Mononuclear cell (primary cell): ENCODE measurements around the gene DTX3L. TPM values are rescaled to one million over a fixed set of nuclear protein-coding genes. Genes with fewer than 3 reads are reported as not detected.

Source experiments
- H3K27me3 ChIP-seq: 2 replicates; pipeline ENCODE4 v1.6.0; 2011; ENCODE audit warnings: low read length, control low read depth; ENCODE audit not compliant: insufficient read depth
- H3K4me1 ChIP-seq: 2 replicates; pipeline ENCODE4 v1.5.1; 2011; ENCODE audit warnings: mild to moderate bottlenecking, low read length, control low read depth; ENCODE audit not compliant: insufficient read depth
- H3K4me3 ChIP-seq: 2 replicates; pipeline ENCODE4 v1.5.1; 2011; ENCODE audit warnings: mild to moderate bottlenecking, low read length, moderate library complexity
- H3K9me3 ChIP-seq: 2 replicates; pipeline ENCODE4 v1.5.1; 2011; ENCODE audit warnings: low read depth, mild to moderate bottlenecking, control low read depth, low read length
- total RNA-seq: library from RNA; depleted of rRNA; stranded (reverse); fragments of >200 nt; gene quantifications from one replicate; pipeline ENCODE4 v1.2.3, GENCODE V29; 2012

Gene DTX3L
- 26.7 TPM for total RNA-seq

DNA sequence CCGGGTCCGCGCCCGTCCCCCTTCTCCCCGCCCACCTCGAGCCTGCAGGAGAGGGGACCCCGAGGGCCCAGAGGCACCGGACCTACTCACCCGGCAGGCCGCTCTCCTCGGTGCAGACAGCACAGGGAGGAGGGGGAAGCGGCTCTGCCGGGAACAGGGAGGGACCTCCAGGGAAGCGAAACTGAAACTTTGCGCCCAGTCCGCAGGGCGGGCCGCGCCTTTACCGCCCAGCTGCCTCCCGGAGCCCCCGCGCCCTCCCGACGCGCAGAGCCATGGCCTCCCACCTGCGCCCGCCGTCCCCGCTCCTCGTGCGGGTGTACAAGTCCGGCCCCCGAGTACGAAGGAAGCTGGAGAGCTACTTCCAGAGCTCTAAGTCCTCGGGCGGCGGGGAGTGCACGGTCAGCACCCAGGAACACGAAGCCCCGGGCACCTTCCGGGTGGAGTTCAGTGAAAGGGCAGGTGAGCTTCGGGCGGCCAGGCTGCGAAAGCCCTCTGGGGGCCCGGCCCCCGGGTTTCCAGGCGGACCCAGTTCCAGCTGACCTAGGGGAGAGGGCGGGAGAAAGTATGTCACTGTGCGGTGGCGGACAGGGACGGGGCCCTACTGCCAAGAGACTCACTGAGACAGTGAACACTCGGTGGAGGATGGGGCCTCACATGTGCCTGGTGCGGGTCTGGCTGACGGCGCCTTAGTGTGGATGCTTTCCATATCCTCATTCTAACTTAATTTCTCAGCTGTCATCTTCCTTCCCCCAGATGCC is at the start of gene DTX3L, which contains the start of gene PARP9:
Gene DTX3L, plus strand, starts transcription at position 184 of the 758 bp plus-strand sequence. Its CDS starts 89 bp downstream, at position 273.
Gene PARP9, minus strand, starts transcription at position 146 of the 758 bp plus-strand sequence. CDS start 4,680 bp downstream, outside the sequence.
- Histone ChIP-seq H3K4me1 (peaks cover 65% of the 10 kb centered on the region), H3K9me3 (no peaks in the 10 kb centered on the region), H3K4me3 (peak within 1 kb of the TSS; percentile 88), H3K27me3 (no peaks in the 10 kb centered on the region)

DNA sequence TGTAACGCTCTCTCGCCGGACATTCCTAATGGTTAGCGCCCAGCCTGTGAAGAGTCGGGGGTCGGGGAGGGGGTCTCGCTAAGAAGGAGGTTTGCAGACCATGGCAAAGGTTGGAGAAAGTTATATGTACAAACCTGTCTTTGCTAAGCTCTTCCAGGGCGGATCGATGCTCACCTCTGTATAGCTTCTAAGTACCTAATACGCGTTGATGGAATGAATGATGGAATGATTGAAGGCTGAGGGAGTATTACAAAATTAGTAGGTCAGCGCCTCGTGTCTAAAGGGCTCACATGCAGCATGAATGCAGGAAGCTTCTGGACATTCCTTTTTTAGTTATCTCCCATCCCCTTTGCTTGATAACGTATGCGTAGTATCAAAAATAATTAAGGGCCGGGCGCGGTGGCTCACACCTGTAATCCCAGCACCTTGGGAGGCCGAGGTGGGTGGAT is 49.1 kb upstream of the DTX3L start:
- H3K27me3 ChIP-seq: no peaks in the 10 kb centered on the region
- H3K4me1 ChIP-seq: peaks cover 23% of the 10 kb centered on the region
- H3K4me3 ChIP-seq: peak overlapping the region; percentile 79
- no peaks in the 10 kb centered on the region for H3K9me3 ChIP-seq

DNA sequence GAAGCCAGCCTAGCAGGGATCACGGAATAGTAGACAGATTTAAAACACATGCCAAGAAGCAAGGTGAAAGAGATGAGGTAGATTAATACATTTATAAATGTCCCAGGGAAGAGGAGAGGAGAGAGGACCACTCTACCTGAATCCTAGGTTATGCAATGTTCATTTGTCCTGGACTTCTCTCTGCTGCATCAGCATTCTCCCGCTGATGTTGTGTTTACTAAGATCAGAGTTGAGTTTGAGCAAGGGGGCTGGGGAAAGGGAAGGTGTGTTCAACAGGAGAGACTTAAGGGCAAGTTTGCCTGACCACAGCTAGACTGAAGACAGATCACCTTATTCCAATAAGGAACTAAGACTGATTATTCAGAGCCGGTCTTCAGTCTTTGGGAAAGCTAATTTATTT is 48.3 kb upstream of the DTX3L start:
- H3K27me3 ChIP-seq: no peaks in the 10 kb centered on the region
- no peaks in the 10 kb centered on the region for H3K9me3 ChIP-seq
- no peak overlapping the region for H3K4me3 ChIP-seq
- peaks cover 21% of the 10 kb centered on the region for H3K4me1 ChIP-seq

DNA sequence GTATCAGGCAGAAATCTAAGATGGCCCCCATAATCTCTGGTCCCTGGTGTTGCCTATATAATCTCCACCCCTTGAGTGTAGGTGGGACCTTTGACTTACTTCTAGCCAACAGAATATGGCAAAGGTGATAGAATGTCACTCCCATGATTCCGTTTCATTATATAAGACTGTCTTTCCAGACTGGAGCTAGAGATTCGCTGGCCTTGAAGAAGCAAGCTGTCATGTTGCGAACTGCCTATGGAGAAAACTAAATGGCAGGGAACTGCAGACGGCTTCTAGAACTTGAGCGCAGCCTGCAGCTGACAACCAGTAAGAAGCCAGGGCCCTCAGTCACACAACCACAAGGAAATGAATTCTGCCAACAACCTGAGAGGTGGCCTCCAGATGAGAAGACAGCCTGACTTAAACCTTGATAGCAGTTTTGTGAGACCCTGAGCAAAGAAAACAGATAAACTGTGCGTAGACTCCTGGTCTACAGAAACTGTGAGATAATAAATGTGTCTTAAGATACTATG is 47.2 kb upstream of the DTX3L start:
- H3K9me3 ChIP-seq: no peaks in the 10 kb centered on the region

DNA sequence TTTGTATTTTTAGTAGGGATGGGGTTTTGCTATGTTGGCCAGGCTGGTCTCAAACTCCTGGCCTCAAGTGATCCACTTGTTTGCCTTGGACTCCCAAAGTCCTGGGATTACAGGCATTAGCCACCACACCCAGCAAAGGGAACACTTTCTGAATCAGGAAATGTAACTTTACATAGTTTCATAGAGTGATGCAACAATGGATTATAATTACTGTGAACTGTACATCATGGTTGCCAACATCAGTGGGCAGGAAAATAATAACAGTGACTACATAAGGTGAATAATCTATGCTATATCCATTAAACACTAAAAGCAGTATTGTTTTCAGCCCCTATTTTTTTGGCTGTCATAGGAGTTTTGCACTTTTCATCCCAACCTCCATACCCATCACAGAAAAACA is 44.4 kb upstream of the DTX3L start:
- peaks cover 5% of the 10 kb centered on the region for H3K4me1 ChIP-seq
- H3K27me3 ChIP-seq: no peaks in the 10 kb centered on the region
- no peaks in the 10 kb centered on the region for H3K9me3 ChIP-seq
- no peak overlapping the region for H3K4me3 ChIP-seq

More for the DNA sequence above, 47.2 kb upstream of the DTX3L start:
- Histone ChIP-seq H3K4me3 (no peak overlapping the region), H3K27me3 (no peaks in the 10 kb centered on the region), H3K4me1 (peaks cover 18% of the 10 kb centered on the region)

DNA sequence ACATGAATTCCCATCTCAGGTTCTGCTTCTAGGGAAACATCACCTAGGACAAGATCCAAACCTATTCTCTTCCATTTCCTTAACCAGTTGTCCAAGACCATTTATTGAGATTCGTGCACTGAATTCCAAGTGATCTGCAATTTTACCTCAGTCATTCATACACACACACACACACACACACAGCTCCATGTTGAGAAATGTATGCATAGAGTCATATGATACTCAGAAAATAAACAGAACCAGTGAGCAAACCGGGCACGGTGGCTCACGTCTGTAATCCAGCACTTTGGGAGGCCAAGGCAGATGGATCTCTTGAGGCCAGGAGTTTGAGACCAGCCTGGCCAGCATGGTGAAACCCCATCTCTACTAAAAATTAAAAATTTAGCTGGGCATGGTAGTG is 43.3 kb upstream of the DTX3L start:
- H3K4me1 ChIP-seq: no peaks in the 10 kb centered on the region

DNA sequence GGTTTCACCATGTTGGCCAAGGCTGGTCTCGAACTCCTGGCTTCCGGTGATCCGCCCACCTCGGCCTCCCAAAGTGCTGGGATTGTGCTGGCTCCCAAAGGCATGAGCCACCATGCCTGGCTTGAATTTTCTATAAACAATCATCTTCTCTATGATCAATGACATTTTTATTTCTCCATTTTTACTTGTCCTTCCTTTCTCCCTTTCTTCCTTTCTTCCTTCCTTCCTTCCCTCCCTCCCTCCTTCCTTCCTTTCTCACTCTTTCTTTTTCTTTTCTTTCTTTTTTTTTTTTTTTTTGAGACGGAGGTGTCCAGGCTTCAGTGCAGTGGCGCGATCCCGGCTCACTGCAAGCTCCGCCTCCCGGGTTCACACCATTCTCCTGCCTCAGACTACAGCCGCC is 40.8 kb upstream of the DTX3L start:
- Histone ChIP-seq H3K4me1 (no peaks in the 10 kb centered on the region), H3K27me3 (no peaks in the 10 kb centered on the region), H3K9me3 (no peaks in the 10 kb centered on the region), H3K4me3 (no peak overlapping the region)

More for the DNA sequence above, 43.3 kb upstream of the DTX3L start:
- H3K9me3 ChIP-seq: no peaks in the 10 kb centered on the region
- no peak overlapping the region for H3K4me3 ChIP-seq
- no peaks in the 10 kb centered on the region for H3K27me3 ChIP-seq

DNA sequence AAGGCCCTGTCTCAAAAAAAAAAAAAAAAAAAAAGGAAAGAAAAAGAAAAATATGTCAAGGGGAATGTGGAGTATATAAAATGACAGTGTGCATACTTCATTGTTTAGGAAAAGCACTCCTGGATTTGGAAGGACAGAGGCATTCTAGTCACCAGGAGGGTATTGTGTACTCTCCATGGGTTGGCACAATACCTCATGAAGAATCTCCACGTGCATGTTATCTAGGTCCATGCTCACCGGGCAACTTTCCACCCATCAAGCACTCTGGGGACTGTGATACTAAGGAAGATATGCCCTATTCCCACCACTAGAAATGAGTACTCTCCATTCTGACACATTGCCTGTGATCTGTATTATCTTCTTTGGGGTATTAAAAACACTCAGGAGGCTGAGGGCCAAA is 34.0 kb upstream of the DTX3L start:
- no peak overlapping the region for H3K4me3 ChIP-seq
- no peaks in the 10 kb centered on the region for H3K9me3 ChIP-seq
- H3K4me1 ChIP-seq: no peaks in the 10 kb centered on the region
- H3K27me3 ChIP-seq: no peaks in the 10 kb centered on the region

DNA sequence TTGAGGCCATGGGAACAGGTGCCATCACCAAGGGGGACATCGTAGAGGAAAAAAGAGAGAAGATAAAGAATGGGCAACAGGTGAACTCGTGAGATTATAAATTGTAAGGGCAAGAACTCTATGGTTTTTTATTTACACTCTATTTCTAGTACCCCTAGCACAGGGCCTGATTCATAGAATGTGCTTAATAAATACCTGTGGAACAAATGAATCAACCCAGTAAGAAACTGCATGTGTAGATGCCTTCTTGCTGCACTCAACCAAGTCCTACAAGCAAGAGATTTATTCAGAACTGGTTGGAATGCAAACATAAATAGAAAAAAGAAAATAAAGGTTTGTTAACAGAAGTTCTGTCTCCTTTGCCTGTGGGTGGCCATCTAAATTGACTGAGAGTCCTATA is 30.7 kb upstream of the DTX3L start:
- Histone ChIP-seq H3K4me3 (no peak overlapping the region), H3K9me3 (no peaks in the 10 kb centered on the region), H3K4me1 (peaks cover 10% of the 10 kb centered on the region), H3K27me3 (no peaks in the 10 kb centered on the region)

DNA sequence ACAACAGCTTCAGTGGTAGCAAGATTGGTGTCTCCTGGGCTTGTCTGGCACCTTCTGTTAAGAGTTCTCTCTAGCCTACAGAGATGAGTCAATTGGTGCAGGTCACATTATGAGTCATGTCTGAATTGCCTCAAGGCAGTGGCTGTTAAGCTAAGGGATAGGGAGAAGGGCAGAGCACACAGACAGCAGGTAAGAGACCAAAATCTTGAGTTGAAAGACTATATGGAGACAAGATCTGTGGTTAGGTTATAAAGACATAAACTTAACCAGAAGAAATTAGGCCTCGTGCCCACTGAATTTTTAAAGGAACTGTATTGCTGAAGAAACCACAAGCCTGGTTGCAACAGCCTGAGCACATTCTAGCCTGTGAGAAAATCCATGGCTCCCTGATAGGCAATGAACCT is 30.2 kb upstream of the DTX3L start:
- H3K27me3 ChIP-seq: no peaks in the 10 kb centered on the region
- H3K4me3 ChIP-seq: no peak overlapping the region
- H3K9me3 ChIP-seq: no peaks in the 10 kb centered on the region
- peaks cover 11% of the 10 kb centered on the region for H3K4me1 ChIP-seq

DNA sequence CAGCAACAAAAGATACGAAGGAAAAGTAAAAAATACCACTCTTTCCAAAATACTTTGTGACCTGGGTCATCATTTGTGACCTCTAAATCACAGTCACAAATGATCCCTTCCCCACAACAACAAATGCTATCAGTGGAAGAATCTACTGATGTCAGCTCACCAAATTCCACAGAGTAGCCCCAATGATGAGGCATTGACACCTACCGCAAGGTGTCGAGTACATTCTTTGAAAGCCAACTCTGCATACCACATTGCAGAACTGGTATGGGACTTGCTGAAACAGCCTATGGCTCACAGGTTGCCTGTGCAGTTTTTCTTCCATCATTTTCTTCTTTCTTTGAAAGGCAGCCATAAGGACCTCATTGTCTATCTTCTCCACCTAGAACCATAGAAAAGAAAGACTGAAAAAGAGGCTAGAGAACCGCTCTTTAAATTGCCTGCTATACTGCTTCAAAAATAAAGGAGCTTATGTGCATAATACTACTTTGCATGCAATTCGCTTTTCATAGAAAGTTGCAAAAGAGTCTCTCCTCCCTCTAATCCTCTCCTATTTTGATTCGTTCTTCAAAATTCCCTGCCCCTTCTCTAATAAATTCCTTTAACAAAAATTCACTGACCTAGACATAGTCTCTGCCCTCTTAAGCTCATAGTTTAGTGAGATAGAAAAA is 28.0 kb upstream of the DTX3L start:
- H3K4me1 ChIP-seq: peaks cover 15% of the 10 kb centered on the region
- H3K27me3 ChIP-seq: no peaks in the 10 kb centered on the region
- H3K4me3 ChIP-seq: no peak overlapping the region
- H3K9me3 ChIP-seq: no peaks in the 10 kb centered on the region

DNA sequence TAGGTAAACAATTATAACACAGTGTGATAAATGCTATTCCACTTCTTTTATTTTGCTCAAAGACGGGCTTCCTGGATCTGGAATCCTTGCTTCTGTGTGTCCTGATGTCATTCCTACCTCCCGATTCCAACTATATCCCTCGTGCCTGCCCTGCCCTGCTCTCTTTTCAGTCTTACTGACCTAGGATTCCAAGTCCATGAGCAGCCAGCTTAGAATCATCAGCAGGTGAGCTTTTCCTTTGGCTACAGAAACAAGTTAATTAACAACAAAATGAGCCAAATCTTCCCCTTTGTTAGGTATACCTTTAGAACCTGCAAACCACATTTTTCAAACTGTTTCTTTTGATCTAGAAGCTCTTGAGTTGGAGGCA is 27.5 kb upstream of the DTX3L start:
- peaks cover 15% of the 10 kb centered on the region for H3K4me1 ChIP-seq
- H3K4me3 ChIP-seq: no peak overlapping the region
- H3K9me3 ChIP-seq: no peaks in the 10 kb centered on the region
- no peaks in the 10 kb centered on the region for H3K27me3 ChIP-seq

DNA sequence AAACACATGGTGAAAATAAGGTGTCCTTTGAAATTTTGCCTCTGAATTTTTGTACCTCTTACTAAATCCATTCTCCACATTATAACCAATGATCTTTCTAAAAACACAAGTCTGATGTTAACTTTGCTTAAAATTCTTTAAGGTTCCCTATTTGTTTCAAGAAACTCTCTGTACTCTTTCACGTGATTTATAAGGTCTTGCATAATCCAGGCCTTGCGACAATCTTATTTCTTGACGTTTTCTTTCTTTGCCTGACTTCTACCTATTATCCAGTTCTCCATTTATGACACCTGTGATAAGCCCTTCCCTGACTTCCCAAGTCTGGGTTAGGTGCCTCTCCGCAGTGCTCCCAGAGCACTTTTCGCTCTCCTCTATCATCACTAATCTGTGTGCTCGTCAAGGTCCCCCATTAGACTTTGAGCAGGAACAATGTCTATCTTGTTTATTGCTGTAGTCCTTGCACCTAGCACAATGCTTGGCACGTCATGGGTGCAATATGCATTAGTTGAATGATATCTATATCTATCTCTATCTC is 25.1 kb upstream of the DTX3L start:
- Histone ChIP-seq H3K9me3 (no peaks in the 10 kb centered on the region), H3K4me1 (peaks cover 15% of the 10 kb centered on the region), H3K27me3 (no peaks in the 10 kb centered on the region), H3K4me3 (no peak overlapping the region)

DNA sequence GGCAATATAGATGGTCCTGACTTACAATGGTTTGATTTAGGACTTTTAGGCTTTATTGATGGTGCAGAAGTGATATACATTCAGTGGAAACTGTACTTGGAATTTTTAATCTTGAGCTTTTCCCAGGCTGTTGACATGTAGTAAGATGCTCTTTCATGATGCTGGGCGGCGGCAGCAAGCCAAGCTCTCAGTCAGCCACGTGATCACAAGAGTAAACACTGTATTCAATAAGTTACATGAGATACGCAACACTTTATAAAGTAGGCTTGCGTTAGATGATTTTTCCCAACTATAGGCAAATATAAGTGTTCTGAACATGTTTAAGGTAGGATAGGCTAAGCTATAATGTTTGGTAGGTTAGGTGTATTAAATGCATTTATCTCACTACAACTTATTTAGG is 18.0 kb upstream of the DTX3L start:
- no peak overlapping the region for H3K4me3 ChIP-seq
- H3K9me3 ChIP-seq: no peaks in the 10 kb centered on the region
- no peaks in the 10 kb centered on the region for H3K4me1 ChIP-seq
- no peaks in the 10 kb centered on the region for H3K27me3 ChIP-seq

DNA sequence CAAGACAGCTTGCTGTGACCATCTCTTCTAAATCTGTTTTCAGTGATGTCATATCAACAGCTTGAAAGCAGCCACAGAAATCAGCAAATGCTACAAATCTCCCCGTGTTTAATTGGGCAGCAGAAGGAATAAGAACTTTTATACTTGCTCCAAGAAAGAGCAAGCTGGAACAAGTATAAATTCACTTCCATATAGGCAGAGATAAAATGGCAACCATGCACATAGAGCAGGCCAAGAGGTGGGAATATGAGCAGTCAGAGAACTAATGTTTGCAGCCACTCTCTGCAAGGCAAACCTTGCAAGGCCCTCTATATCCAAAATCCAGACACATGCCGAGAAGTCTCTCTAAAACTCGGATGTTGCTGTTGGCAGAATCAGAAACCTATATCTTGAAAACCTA is 16.1 kb upstream of the DTX3L start:
- Histone ChIP-seq H3K27me3 (no peaks in the 10 kb centered on the region), H3K4me3 (no peak overlapping the region), H3K9me3 (no peaks in the 10 kb centered on the region), H3K4me1 (no peaks in the 10 kb centered on the region)
